ENCODE results near the gene FOXO3.
"Not testable (repeated sequence)": the region's sequence is repeated elsewhere in the genome, so short reads cannot be mapped to it uniquely, and the experiment has no call there.

Gene FOXO3

DNA sequence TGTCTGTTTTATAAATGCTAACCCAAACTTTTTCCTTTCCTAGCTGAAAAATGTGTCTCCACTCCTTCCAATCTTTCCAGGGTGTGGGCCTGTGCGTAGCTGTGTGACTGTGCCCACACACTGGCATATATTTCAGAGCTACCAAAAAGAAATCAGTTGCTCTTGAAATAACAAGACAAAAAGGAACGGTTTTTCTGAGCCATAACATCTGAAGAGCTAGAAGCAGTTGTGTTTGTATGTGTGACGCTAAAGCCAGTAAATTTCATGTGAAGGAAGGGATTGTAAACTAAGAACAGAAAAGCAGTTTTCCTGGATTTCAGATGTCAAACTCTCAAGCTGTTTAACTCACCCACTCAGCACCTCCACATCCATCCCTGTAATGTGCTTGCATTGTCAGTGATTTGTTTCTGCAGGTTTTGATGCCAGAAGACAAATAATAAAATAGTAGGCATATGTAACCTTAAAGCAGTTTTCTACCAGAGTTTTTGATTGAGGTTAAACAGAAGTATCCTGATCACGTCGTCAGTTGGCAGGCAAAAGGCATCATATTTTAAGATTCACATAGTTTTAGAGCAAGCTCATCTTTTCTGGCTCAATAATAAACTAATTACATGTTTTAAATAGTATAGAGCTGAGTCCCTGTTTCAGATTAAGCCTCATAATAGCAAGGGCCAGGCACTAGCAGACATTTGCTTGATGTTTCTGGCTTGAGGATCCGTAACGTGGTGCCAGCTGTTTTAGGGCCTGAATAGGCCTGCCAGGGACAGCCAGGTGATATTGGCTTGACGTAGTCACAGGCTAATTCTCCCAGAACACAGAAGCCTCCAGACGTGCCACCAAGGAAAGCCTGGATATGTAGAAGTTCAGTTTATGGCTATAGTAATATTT is 90.9 kb downstream of the FOXO3 start:
- no peak overlapping the region for H3K27ac ChIP-seq (ENCODE audit: low read depth, low read length, severe bottlenecking)
- H3K9me3 ChIP-seq (ENCODE audit: control insufficient read depth, low read length) = no peaks in the 10 kb centered on the region
- WGBS, 2 experiments (ENCODE audit: insufficient coverage in 2 of 2) = 93 to 95% methylated on average over 4 to 5 of the region's 9 CpGs
- no peak overlapping the region for H3K4me3 ChIP-seq (ENCODE audit: extremely low read depth, insufficient read depth, low read length, poor library complexity, severe bottlenecking)
- no peaks in the 10 kb centered on the region for H3K4me1 ChIP-seq (ENCODE audit: control insufficient read depth, insufficient read depth, low read length, poor library complexity, severe bottlenecking)
- H3K36me3 ChIP-seq (ENCODE audit: control insufficient read depth, insufficient read depth, low read length) = no peaks in the 10 kb centered on the region

- Histone ChIP-seq H3K27ac (ENCODE audit: low read depth, low read length, severe bottlenecking) (no peak overlapping the region), H3K36me3 (ENCODE audit: control insufficient read depth, insufficient read depth, low read length) (no peaks in the 10 kb centered on the region), H3K4me3 (ENCODE audit: extremely low read depth, insufficient read depth, low read length, poor library complexity, severe bottlenecking) (no peak overlapping the region), H3K4me1 (ENCODE audit: control insufficient read depth, insufficient read depth, low read length, poor library complexity, severe bottlenecking) (no peaks in the 10 kb centered on the region), H3K9me3 (ENCODE audit: control insufficient read depth, low read length) (no peaks in the 10 kb centered on the region)
Observed at GRCh38 chr6:108652375-108652774, 91.7 kb downstream of the FOXO3 start.

GRCh38 chr6:108653949-108654348 is 93.2 kb downstream of the FOXO3 start:
- WGBS, 2 experiments (ENCODE audit: insufficient coverage in 2 of 2) = 88% methylated on average over 2 of the region's 3 CpGs; no CpG with 5 or more reads in 1 of the 2 experiments
- no peaks in the 10 kb centered on the region for H3K4me1 ChIP-seq (ENCODE audit: control insufficient read depth, insufficient read depth, low read length, poor library complexity, severe bottlenecking)
- H3K4me3 ChIP-seq (ENCODE audit: extremely low read depth, insufficient read depth, low read length, poor library complexity, severe bottlenecking) = no peak overlapping the region
- no peaks in the 10 kb centered on the region for H3K9me3 ChIP-seq (ENCODE audit: control insufficient read depth, low read length)
- H3K27ac ChIP-seq (ENCODE audit: low read depth, low read length, severe bottlenecking) = no peak overlapping the region
- no peaks in the 10 kb centered on the region for H3K36me3 ChIP-seq (ENCODE audit: control insufficient read depth, insufficient read depth, low read length)

DNA sequence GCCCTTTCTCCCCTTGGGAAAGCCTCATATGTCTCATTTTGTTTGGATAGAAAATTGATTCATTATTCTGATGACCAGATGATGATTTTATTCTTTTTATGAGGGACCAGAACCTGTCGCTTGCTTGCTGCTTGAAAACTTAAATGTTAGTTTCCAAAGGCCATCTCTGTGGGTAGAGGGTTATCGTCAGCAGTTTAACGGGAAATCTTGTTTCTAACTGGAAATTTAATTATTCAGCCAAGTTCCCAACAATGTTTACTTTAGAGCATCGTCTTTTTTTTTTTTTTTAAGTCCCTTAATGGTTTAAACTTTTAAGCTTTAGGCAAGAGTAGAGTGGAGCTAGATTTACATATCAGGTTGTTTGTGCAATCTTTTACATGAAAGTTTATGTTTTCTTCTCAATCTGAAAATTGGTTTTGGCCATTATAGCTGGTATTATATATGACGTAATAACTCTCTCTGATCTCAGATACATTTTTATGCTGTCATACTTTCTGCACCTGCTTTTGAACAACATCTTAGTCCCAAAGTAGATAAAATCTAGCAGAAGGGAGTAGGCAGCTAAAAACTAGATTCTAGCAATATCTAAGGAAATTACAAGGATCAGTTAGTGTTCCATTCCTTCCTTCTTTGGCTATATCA is 93.9 kb downstream of the FOXO3 start:
- WGBS, 2 experiments (ENCODE audit: insufficient coverage in 2 of 2) = 92 to 100% methylated on average over 2 to 3 of the region's 5 CpGs
- H3K27ac ChIP-seq (ENCODE audit: low read depth, low read length, severe bottlenecking) = no peak overlapping the region
- H3K9me3 ChIP-seq (ENCODE audit: control insufficient read depth, low read length) = no peaks in the 10 kb centered on the region
- no peaks in the 10 kb centered on the region for H3K36me3 ChIP-seq (ENCODE audit: control insufficient read depth, insufficient read depth, low read length)
- no peaks in the 10 kb centered on the region for H3K4me1 ChIP-seq (ENCODE audit: control insufficient read depth, insufficient read depth, low read length, poor library complexity, severe bottlenecking)
- no peak overlapping the region for H3K4me3 ChIP-seq (ENCODE audit: extremely low read depth, insufficient read depth, low read length, poor library complexity, severe bottlenecking)

DNA sequence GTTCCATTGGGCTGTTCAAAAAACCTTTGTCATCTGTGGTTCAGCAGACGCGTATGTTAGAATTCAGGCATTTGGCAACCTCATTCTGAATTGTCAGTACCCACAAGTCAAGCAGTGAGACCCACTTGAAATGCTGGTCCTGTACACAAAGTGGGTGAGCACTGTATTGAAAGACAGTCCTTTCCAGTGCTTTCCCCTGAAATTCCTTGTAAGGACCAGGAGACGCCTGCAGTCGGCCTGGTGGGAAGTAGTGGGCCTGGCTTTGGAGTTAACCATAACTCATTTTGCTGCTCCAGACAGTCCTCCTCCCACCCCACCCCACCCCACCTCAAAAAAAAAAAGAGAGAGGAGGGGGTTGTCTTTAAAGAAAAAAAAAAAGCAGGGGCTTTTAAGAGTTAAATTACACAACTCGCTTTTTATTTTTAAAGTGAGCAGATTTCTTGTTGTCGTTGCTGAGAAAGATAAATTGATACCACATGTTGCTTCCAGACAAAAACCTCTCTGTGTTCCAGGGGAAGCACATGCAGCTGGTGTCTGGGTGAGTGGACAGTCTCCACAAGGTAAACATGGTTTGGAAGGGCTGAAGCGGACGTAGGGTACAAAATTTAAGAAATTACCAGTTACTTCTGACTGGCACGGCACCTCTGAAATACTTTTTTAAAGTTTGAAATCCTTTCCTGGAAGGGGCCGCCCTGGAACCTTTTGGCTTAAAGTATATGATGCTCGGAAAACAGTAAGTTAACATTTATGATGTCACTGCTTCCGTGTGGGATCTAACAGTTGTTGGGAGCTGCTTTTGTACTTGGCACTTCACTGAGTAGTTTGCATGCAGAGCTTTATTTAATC is 95.3 kb downstream of the FOXO3 start:
- Histone ChIP-seq H3K27ac (ENCODE audit: low read depth, low read length, severe bottlenecking) (peak overlapping the region; percentile 75), H3K4me1 (ENCODE audit: control insufficient read depth, insufficient read depth, low read length, poor library complexity, severe bottlenecking) (no peaks in the 10 kb centered on the region), H3K4me3 (ENCODE audit: extremely low read depth, insufficient read depth, low read length, poor library complexity, severe bottlenecking) (no peak overlapping the region), H3K9me3 (ENCODE audit: control insufficient read depth, low read length) (no peaks in the 10 kb centered on the region), H3K36me3 (ENCODE audit: control insufficient read depth, insufficient read depth, low read length) (no peaks in the 10 kb centered on the region)
- 94 to 95% methylated on average over 8 to 11 of the region's 12 CpGs for WGBS, 2 experiments (ENCODE audit: insufficient coverage in 2 of 2)

DNA sequence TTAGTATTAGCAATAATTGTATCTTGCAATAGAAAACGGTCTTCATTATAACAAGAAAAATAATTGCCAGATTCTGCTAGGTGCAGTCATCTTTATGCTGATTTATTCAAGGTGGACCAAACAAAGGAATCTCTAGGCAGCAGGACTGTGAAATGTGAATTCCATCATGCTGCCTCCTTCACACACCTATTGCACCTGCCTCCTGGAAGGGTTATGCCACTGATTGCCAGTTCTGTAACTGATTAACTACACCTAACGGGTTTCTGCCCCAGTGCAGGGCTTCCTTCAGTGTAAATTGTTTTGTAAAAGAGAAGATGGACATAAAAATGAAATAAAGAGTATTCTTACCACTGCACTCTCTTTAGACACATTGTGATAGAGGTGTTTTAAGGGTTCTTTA is 96.1 kb downstream of the FOXO3 start:
- WGBS, 2 experiments (ENCODE audit: insufficient coverage in 2 of 2) = 100% methylated on average over 1 of the region's 2 CpGs
- no peaks in the 10 kb centered on the region for H3K36me3 ChIP-seq (ENCODE audit: control insufficient read depth, insufficient read depth, low read length)
- no peaks in the 10 kb centered on the region for H3K9me3 ChIP-seq (ENCODE audit: control insufficient read depth, low read length)
- H3K4me3 ChIP-seq (ENCODE audit: extremely low read depth, insufficient read depth, low read length, poor library complexity, severe bottlenecking) = no peak overlapping the region
- no peaks in the 10 kb centered on the region for H3K4me1 ChIP-seq (ENCODE audit: control insufficient read depth, insufficient read depth, low read length, poor library complexity, severe bottlenecking)
- H3K27ac ChIP-seq (ENCODE audit: low read depth, low read length, severe bottlenecking) = no peak overlapping the region

GRCh38 chr6:108658174-108658573 is 97.5 kb downstream of the FOXO3 start:
- no peak overlapping the region for H3K27ac ChIP-seq (ENCODE audit: low read depth, low read length, severe bottlenecking)
- H3K4me3 ChIP-seq (ENCODE audit: extremely low read depth, insufficient read depth, low read length, poor library complexity, severe bottlenecking) = no peak overlapping the region
- H3K9me3 ChIP-seq (ENCODE audit: control insufficient read depth, low read length) = no peaks in the 10 kb centered on the region
- no peaks in the 10 kb centered on the region for H3K36me3 ChIP-seq (ENCODE audit: control insufficient read depth, insufficient read depth, low read length)
- no peaks in the 10 kb centered on the region for H3K4me1 ChIP-seq (ENCODE audit: control insufficient read depth, insufficient read depth, low read length, poor library complexity, severe bottlenecking)
- WGBS, 2 experiments (ENCODE audit: insufficient coverage in 2 of 2) = 94 to 100% methylated on average over 2 of the region's 2 CpGs

GRCh38 chr6:108658785-108659184 is 98.1 kb downstream of the FOXO3 start:
- not testable (repeated sequence) for H3K36me3 ChIP-seq (ENCODE audit: control insufficient read depth, insufficient read depth, low read length); H3K27ac ChIP-seq (ENCODE audit: low read depth, low read length, severe bottlenecking); H3K9me3 ChIP-seq (ENCODE audit: control insufficient read depth, low read length); H3K4me1 ChIP-seq (ENCODE audit: control insufficient read depth, insufficient read depth, low read length, poor library complexity, severe bottlenecking); H3K4me3 ChIP-seq (ENCODE audit: extremely low read depth, insufficient read depth, low read length, poor library complexity, severe bottlenecking)
- 80 to 100% methylated on average over 1 to 3 of the region's 4 CpGs for WGBS, 2 experiments (ENCODE audit: insufficient coverage in 2 of 2)

DNA sequence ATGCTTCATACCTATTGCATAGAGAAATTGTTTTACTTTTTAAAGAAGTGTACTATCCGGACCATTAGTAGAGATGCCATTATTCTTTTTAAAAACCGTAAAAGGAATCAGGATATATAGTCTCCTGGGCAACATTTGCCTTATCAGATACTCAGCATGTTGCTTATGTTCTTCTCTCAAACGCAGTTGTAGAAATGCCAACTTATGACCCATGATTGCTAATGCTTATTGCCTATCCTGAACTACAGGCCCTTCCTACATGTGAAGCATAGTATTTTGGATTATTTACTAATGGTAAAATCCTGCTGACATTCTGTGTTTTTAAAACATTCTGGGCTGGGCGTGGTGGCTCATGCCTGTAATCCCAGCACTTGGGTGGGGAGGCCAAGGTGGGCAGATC is 99.5 kb downstream of the FOXO3 start:
- Histone ChIP-seq H3K36me3 (ENCODE audit: control insufficient read depth, insufficient read depth, low read length) (peaks cover 9% of the 10 kb centered on the region), H3K27ac (ENCODE audit: low read depth, low read length, severe bottlenecking) (no peak overlapping the region), H3K4me1 (ENCODE audit: control insufficient read depth, insufficient read depth, low read length, poor library complexity, severe bottlenecking) (no peaks in the 10 kb centered on the region), H3K9me3 (ENCODE audit: control insufficient read depth, low read length) (no peaks in the 10 kb centered on the region), H3K4me3 (ENCODE audit: extremely low read depth, insufficient read depth, low read length, poor library complexity, severe bottlenecking) (no peak overlapping the region)
- 89 to 96% methylated on average over 3 to 4 of the region's 4 CpGs for WGBS, 2 experiments (ENCODE audit: insufficient coverage in 2 of 2)

- 86% methylated on average over 1 of the region's 1 CpG for WGBS, 2 experiments (ENCODE audit: insufficient coverage in 2 of 2)
- Histone ChIP-seq H3K9me3 (ENCODE audit: control insufficient read depth, low read length) (no peaks in the 10 kb centered on the region), H3K27ac (ENCODE audit: low read depth, low read length, severe bottlenecking) (no peak overlapping the region), H3K4me3 (ENCODE audit: extremely low read depth, insufficient read depth, low read length, poor library complexity, severe bottlenecking) (no peak overlapping the region), H3K4me1 (ENCODE audit: control insufficient read depth, insufficient read depth, low read length, poor library complexity, severe bottlenecking) (no peaks in the 10 kb centered on the region), H3K36me3 (ENCODE audit: control insufficient read depth, insufficient read depth, low read length) (peaks cover 14% of the 10 kb centered on the region)
Observed at GRCh38 chr6:108661430-108661829, 100.7 kb downstream of the FOXO3 start.

All from mesodermal cell (in vitro differentiated cells).